HAP-1 (cell line): ENCODE data around the gene PRSS27.

Experiments used
- DNase-seq, 2 experiments: peaks; one replicate each; pipeline ENCODE4 v3.0.0-alpha.2; 2016 to 2020; ENCODE audit warnings: low spot score in 2 of 2
- H3K27me3 ChIP-seq: fragments of 250-450 bp; sonication (Bioruptor Pico); 2 replicates; pipeline ENCODE4 v1.5.1; 2020; ENCODE audit warnings: low read depth, mild to moderate bottlenecking, moderate library complexity
- H3K36me3 ChIP-seq: fragments of 250-450 bp; sonication (Bioruptor Pico); replicated peaks from 2 replicates; pipeline ENCODE4 v1.5.1; 2020; ENCODE audit warnings: mild to moderate bottlenecking
- H3K4me1 ChIP-seq: fragments of 250-450 bp; sonication (Bioruptor Pico); 2 replicates; pipeline ENCODE4 v1.5.1; 2020; ENCODE audit warnings: mild to moderate bottlenecking
- H3K4me3 ChIP-seq: fragments of 250-450 bp; sonication (Bioruptor Pico); 2 replicates; pipeline ENCODE4 v1.5.1; 2020; ENCODE audit warnings: mild to moderate bottlenecking, moderate library complexity
- H3K9me3 ChIP-seq: fragments of 250-450 bp; sonication (Bioruptor Pico); 2 replicates; pipeline ENCODE4 v1.5.1; 2020; ENCODE audit warnings: mild to moderate bottlenecking, moderate library complexity
- in situ Hi-C: fragments of 300-500 bp; cut with MboI; formaldehyde crosslinking; loops from 3 replicates; pipeline ENCODE4 v1.14.3; 2020; ENCODE audit warnings: low sequenced_read_pairs, inconsistent platforms, mixed read lengths

The PRSS27 gene

GRCh38 chr16:2757344-2757743 is 37.3 kb upstream of the PRSS27 start:
- in situ Hi-C loops = no loop called here
- 0 out of 2 replicates have a peak, but pooled peaks cover 3% of the 10 kb centered on the region for H3K27me3 ChIP-seq
- no peak for DNase-seq
- peaks cover 3% of the 10 kb centered on the region; the same call in 1 of the 2 replicates for H3K4me1 ChIP-seq
- H3K4me3 ChIP-seq = no peak overlapping the region
- H3K9me3 ChIP-seq = no peaks in the 10 kb centered on the region
- peaks cover 85% of the 10 kb centered on the region for H3K36me3 ChIP-seq

GRCh38 chr16:2756288-2757015 is 36.4 kb upstream of the PRSS27 start:
- H3K36me3 ChIP-seq = peaks cover 76% of the 10 kb centered on the region
- no peaks in the 10 kb centered on the region for H3K9me3 ChIP-seq
- H3K4me3 ChIP-seq = no peak overlapping the region
- in situ Hi-C loops = no loop called here
- 0 out of 2 replicates have a peak, but pooled peaks cover 3% of the 10 kb centered on the region for H3K27me3 ChIP-seq
- peaks cover 9% of the 10 kb centered on the region for H3K4me1 ChIP-seq
- no peak for DNase-seq

GRCh38 chr16:2755158-2755557 is 35.1 kb upstream of the PRSS27 start:
- Histone ChIP-seq H3K4me3 (peak overlapping the region; percentile 96; the same call in 1 of the 2 replicates), H3K4me1 (peaks cover 17% of the 10 kb centered on the region), H3K27me3 (0 out of 2 replicates have a peak, but pooled peaks cover 3% of the 10 kb centered on the region), H3K9me3 (no peaks in the 10 kb centered on the region), H3K36me3 (peaks cover 63% of the 10 kb centered on the region)
- DNase-seq = no peak
- in situ Hi-C loops = no loop called here

- DNase-seq = no peak
- H3K27me3 ChIP-seq = 0 out of 2 replicates have a peak, but pooled peaks cover 3% of the 10 kb centered on the region
- H3K9me3 ChIP-seq = no peaks in the 10 kb centered on the region
- H3K4me1 ChIP-seq = peaks cover 17% of the 10 kb centered on the region
- H3K36me3 ChIP-seq = peaks cover 48% of the 10 kb centered on the region
- in situ Hi-C loops = no loop called here
- peak overlapping the region; percentile 96 for H3K4me3 ChIP-seq
Observed at GRCh38 chr16:2753733-2754020, 33.7 kb upstream of the PRSS27 start.

GRCh38 chr16:2752850-2753732 is 33.1 kb upstream of the PRSS27 start:
- Histone ChIP-seq H3K4me1 (peaks cover 17% of the 10 kb centered on the region), H3K36me3 (peaks cover 42% of the 10 kb centered on the region), H3K9me3 (no peaks in the 10 kb centered on the region), H3K27me3 (0 out of 2 replicates have a peak, but pooled peaks cover 3% of the 10 kb centered on the region), H3K4me3 (peak overlapping the region; percentile 96)
- in situ Hi-C loops = no loop called here
- peak; percentile 65 to 83 for DNase-seq

GRCh38 chr16:2752035-2752849 is 32.2 kb upstream of the PRSS27 start, which contains the start of gene SRRM2:
Gene SRRM2 (plus strand): TSS chr16:2752638. CDS start chr16:2756365, 3,727 bp downstream.
- H3K9me3 ChIP-seq = no peaks in the 10 kb centered on the region
- DNase-seq = peak; percentile 87 to 96
- H3K4me3 ChIP-seq = peak within 1 kb of the TSS; percentile 96
- peaks cover 17% of the 10 kb centered on the region for H3K4me1 ChIP-seq
- H3K36me3 ChIP-seq = peaks cover 34% of the 10 kb centered on the region
- H3K27me3 ChIP-seq = 0 out of 2 replicates have a peak, but pooled peaks cover 3% of the 10 kb centered on the region
- in situ Hi-C loops = no loop called here

- Histone ChIP-seq H3K36me3 (peaks cover 28% of the 10 kb centered on the region), H3K4me3 (peak overlapping the region; percentile 96), H3K27me3 (0 out of 2 replicates have a peak, but pooled peaks cover 3% of the 10 kb centered on the region), H3K9me3 (no peaks in the 10 kb centered on the region), H3K4me1 (peaks cover 17% of the 10 kb centered on the region)
- in situ Hi-C loops = no loop called here
- DNase-seq = peak; percentile 72 to 86
Observed at GRCh38 chr16:2751577-2752034, 31.6 kb upstream of the PRSS27 start.

- H3K27me3 ChIP-seq = 0 out of 2 replicates have a peak, but pooled peaks cover 3% of the 10 kb centered on the region
- no peak overlapping the region for H3K4me3 ChIP-seq
- DNase-seq = no peak
- H3K4me1 ChIP-seq = peaks cover 16% of the 10 kb centered on the region
- no peaks in the 10 kb centered on the region for H3K9me3 ChIP-seq
- H3K36me3 ChIP-seq = peaks cover 11% of the 10 kb centered on the region
- in situ Hi-C loops = no loop called here
Observed at GRCh38 chr16:2749936-2750335, 29.9 kb upstream of the PRSS27 start.

- Histone ChIP-seq H3K4me3 (no peak overlapping the region), H3K4me1 (peaks cover 14% of the 10 kb centered on the region), H3K9me3 (no peaks in the 10 kb centered on the region), H3K36me3 (peaks cover 9% of the 10 kb centered on the region), H3K27me3 (0 out of 2 replicates have a peak, but pooled peaks cover 3% of the 10 kb centered on the region)
- in situ Hi-C loops = no loop called here
- DNase-seq = no peak
Observed at GRCh38 chr16:2749476-2749875, 29.5 kb upstream of the PRSS27 start.

- H3K27me3 ChIP-seq = 0 out of 2 replicates have a peak, but pooled peaks cover 3% of the 10 kb centered on the region
- DNase-seq = no peak
- H3K4me1 ChIP-seq = peaks cover 14% of the 10 kb centered on the region
- in situ Hi-C loops = no loop called here
- H3K4me3 ChIP-seq = no peak overlapping the region
- H3K36me3 ChIP-seq = peaks cover 8% of the 10 kb centered on the region
- no peaks in the 10 kb centered on the region for H3K9me3 ChIP-seq
Observed at GRCh38 chr16:2748757-2749455, 28.9 kb upstream of the PRSS27 start.

GRCh38 chr16:2745961-2746360 is 25.9 kb upstream of the PRSS27 start:
- in situ Hi-C loops = no loop called here
- Histone ChIP-seq H3K9me3 (no peaks in the 10 kb centered on the region), H3K36me3 (no peaks in the 10 kb centered on the region)

GRCh38 chr16:2745116-2745890 is 25.3 kb upstream of the PRSS27 start:
- in situ Hi-C loops = no loop called here
- H3K9me3 ChIP-seq = no peaks in the 10 kb centered on the region
- DNase-seq = no peak
- no peak overlapping the region for H3K4me3 ChIP-seq
- H3K4me1 ChIP-seq = no peaks in the 10 kb centered on the region
- H3K36me3 ChIP-seq = no peaks in the 10 kb centered on the region
- no peaks in the 10 kb centered on the region for H3K27me3 ChIP-seq

More at GRCh38 chr16:2745961-2746360, 25.9 kb upstream of the PRSS27 start:
- H3K27me3 ChIP-seq = no peaks in the 10 kb centered on the region
- peaks cover 3% of the 10 kb centered on the region for H3K4me1 ChIP-seq
- no peak for DNase-seq
- no peak overlapping the region for H3K4me3 ChIP-seq
